ENCODE measurements around the gene SPATA32.
"Not testable (repeated sequence)": the region's sequence is repeated elsewhere in the genome, so short reads cannot be mapped to it uniquely, and the experiment has no call there.

Gene SPATA32

GRCh38 chr17:45261577-45262515, at the start of gene SPATA32:
Gene SPATA32 (minus strand): TSS chr17:45262094. CDS start chr17:45262016, 78 bp downstream.
- DNase-seq = no peak

GRCh38 chr17:45311401-45311759, 49.5 kb upstream of the SPATA32 start:
- DNase-seq = no peak

- no peak for DNase-seq
Observed at GRCh38 chr17:45310380-45311324, 48.8 kb upstream of the SPATA32 start.

GRCh38 chr17:45309400-45309799, 47.5 kb upstream of the SPATA32 start:
- no peak for DNase-seq

- DNase-seq = no peak
Observed at GRCh38 chr17:45308840-45309239, 46.9 kb upstream of the SPATA32 start.

GRCh38 chr17:45308016-45308365, 46.1 kb upstream of the SPATA32 start:
- DNase-seq = no peak

GRCh38 chr17:45307290-45308015, 45.6 kb upstream of the SPATA32 start:
- DNase-seq = no peak

GRCh38 chr17:45306623-45307022, 44.7 kb upstream of the SPATA32 start:
- DNase-seq = no peak

GRCh38 chr17:45306094-45306493, 44.2 kb upstream of the SPATA32 start:
- DNase-seq = no peak

- no peak for DNase-seq
Observed at GRCh38 chr17:45305530-45306087, 43.7 kb upstream of the SPATA32 start.

- no peak for DNase-seq
Observed at GRCh38 chr17:45302649-45303173, 40.8 kb upstream of the SPATA32 start.

GRCh38 chr17:45302220-45302619, 40.3 kb upstream of the SPATA32 start:
- DNase-seq = not testable (repeated sequence)

GRCh38 chr17:45301674-45302073, 39.8 kb upstream of the SPATA32 start:
- DNase-seq = no peak

GRCh38 chr17:45300060-45300751, 38.3 kb upstream of the SPATA32 start:
- DNase-seq = no peak

- no peak for DNase-seq
Observed at GRCh38 chr17:45299361-45299760, 37.5 kb upstream of the SPATA32 start.

- DNase-seq = no peak
Observed at GRCh38 chr17:45298546-45299285, 36.8 kb upstream of the SPATA32 start.

- no peak for DNase-seq
Observed at GRCh38 chr17:45296833-45297124, 34.9 kb upstream of the SPATA32 start.

GRCh38 chr17:45296003-45296832, 34.3 kb upstream of the SPATA32 start:
- DNase-seq = no peak

- DNase-seq = no peak
Observed at GRCh38 chr17:45294506-45294905, 32.6 kb upstream of the SPATA32 start.
